ENCODE measurements around the gene AQP4. TPM values are rescaled to one million over a fixed set of nuclear protein-coding genes. Genes with fewer than 3 reads are reported as not detected.

Gene AQP4
- total RNA-seq, 1 donor = not detected

DNA sequence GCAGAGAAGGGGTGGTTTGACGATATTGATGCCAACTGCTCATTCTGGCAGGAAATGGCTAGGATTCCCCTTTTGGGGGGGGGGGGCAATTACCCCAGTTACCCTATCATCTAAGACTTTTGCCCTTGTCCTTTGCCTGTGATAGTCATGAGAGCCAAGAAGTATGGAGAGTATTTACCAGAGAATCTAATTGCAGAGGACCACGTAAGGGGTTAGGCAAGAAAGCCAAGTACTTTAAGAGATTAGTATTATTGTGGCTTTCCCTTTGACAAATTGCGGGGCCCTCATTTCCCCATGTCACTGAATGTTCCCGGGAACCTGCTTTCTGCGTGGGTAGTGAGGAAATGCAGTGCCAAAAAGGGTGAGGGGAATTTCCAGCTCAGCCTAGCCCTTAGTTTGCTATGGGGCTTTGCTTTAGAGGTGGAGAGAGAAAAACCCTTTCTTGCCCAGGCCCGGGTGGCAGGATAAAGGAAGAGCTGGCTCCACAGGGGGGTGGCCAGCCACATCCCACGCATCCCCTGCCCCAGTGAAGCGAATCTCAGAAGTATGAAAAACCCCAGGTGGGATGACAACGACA, 1.5 kb downstream of the AQP4 start:
- Histone ChIP-seq H3K4me3 (ENCODE audit: low read length) (no peak overlapping the region), H3K27me3 (ENCODE audit: insufficient read depth, low read length) (peaks cover 45% of the 10 kb centered on the region), H3K9me3 (ENCODE audit: low read depth, low read length) (no peaks in the 10 kb centered on the region), H3K4me1 (ENCODE audit: insufficient read depth, low read length) (no peaks in the 10 kb centered on the region)

DNA sequence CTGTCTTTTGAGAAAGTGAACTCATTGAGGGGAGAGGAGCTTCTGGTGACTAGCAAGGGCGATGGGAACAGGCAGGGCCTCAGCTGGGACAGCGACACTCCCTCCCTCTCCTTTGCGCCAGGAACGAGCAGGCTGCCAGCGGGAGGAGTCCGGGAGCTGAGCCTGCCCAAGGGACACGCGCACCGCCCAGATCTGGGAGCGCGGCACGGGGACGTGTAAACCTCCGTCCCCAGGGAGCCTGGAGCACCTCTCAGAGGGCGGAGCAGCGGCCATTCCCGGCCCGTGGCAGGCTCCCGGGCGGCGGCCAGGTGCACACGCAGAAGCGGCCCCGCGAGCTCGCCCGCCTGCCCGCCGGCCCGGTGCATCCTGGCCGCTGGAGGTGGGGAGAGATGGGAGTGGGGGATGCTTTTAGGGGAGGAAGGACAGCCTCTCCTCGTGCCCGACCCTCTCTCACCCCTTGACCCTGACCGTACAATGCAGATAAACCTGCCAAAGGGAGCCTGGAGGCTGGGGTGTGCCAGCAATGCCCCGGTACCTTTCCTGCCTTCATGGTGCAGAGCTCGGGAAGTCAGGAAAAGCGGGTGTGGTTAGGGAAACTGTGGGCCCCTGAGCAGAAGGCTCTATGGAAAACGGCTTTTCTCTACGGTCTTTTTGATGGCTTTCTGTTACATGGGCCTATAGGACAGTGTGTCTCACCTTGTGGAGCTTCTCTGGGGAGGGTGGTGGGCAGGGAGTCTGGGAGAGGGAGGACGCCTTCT, 2.2 kb downstream of the AQP4 start:
- peaks cover 45% of the 10 kb centered on the region for H3K27me3 ChIP-seq (ENCODE audit: insufficient read depth, low read length)
- H3K9me3 ChIP-seq (ENCODE audit: low read depth, low read length) = no peaks in the 10 kb centered on the region
- H3K4me3 ChIP-seq (ENCODE audit: low read length) = no peak overlapping the region
- no peaks in the 10 kb centered on the region for H3K4me1 ChIP-seq (ENCODE audit: insufficient read depth, low read length)

DNA sequence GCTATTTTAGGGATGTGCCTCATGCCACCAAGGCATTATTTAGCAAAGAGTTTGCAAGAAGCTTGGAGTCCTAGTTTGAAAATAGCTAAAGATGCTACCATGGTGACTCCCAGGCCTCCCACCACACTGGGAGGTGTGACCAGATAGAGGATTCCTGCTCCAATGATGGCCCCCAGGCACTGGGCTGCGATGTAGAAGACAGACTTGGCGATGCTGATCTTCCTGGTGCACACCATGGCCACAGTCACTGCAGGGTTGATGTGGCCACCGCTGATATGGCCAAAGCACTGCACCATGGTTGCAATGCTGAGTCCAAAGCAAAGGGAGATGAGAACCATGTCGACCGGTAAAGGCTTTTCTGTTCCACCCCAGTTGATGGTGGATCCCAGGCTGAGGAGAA, 3.4 kb downstream of the AQP4 start:
- no peak overlapping the region for H3K4me3 ChIP-seq (ENCODE audit: low read length)
- H3K4me1 ChIP-seq (ENCODE audit: insufficient read depth, low read length) = no peaks in the 10 kb centered on the region
- no peaks in the 10 kb centered on the region for H3K9me3 ChIP-seq (ENCODE audit: low read depth, low read length)
- H3K27me3 ChIP-seq (ENCODE audit: insufficient read depth, low read length) = peaks cover 45% of the 10 kb centered on the region

DNA sequence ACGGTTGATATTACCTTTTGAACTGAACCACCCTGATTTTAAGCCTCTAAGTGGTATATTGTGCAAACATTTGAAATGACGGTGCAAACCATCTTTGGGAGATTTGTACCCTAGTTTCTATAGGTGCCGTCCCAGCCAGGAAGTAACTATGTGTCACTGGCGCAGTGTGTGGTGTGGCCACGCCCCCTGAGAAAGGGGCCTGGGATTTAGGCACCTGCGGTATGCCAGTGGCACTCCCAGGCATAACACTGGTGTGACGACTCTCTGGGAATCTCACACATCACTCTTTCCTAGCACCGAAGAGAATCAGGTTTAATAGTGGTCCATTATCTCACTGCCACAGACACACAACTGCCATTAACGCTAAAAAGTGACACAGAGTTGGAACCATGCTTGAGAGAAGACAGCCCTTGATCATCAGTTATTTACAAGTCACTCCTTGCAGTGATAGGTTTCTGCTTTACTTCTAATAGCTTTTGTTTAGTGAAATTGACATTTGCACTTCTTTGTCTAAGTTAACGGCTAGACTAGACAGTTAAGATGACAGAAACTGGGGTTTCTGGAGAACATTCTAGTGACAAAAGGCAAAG, 11.1 kb downstream of the AQP4 start:
- Histone ChIP-seq H3K4me1 (ENCODE audit: insufficient read depth, low read length) (no peaks in the 10 kb centered on the region), H3K27me3 (ENCODE audit: insufficient read depth, low read length) (no peaks in the 10 kb centered on the region), H3K4me3 (ENCODE audit: low read length) (no peak overlapping the region), H3K9me3 (ENCODE audit: low read depth, low read length) (no peaks in the 10 kb centered on the region)

DNA sequence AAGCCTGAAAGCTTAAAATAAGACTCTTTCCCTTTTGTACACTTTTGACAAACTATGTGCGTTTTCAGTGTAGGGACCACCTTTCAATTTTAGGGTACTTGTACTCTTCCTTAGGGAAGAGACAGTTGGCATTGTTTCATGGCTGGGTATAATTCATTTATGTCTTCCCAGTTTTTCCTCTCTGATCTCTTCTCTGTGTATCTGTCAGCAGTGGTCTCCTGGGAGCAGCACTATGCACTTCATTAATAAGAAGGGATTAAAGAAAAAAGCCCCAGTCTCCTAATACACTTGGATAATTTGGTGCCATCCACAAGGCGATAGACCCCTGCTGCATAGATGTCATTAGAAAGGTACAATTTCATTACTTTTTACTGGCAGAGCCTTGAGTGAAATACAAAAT, 12.1 kb downstream of the AQP4 start:
- H3K4me3 ChIP-seq (ENCODE audit: low read length) = no peak overlapping the region
- H3K9me3 ChIP-seq (ENCODE audit: low read depth, low read length) = no peaks in the 10 kb centered on the region
- no peaks in the 10 kb centered on the region for H3K27me3 ChIP-seq (ENCODE audit: insufficient read depth, low read length)
- H3K4me1 ChIP-seq (ENCODE audit: insufficient read depth, low read length) = no peaks in the 10 kb centered on the region

DNA sequence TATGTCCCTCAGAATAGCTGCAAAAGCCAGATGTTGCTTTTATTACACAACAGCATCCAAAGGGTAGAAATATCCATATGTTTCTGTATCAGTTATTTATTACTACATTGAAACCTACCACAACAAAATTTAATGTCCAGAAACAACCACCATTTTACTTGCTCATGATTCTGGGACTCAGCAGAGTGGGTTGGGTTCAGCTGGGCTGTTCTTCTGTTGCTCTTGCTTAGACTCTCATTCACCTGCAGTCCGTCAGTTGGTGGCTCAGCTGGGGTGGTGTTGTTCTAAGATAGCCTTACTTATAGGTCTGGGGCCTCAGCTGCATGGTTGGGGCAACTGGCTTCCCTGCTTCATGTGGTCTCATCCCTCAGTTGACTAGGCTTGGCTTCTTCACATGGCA, 21.7 kb downstream of the AQP4 start:
- no peaks in the 10 kb centered on the region for H3K4me1 ChIP-seq (ENCODE audit: insufficient read depth, low read length)
- H3K4me3 ChIP-seq (ENCODE audit: low read length) = no peak overlapping the region
- H3K27me3 ChIP-seq (ENCODE audit: insufficient read depth, low read length) = no peaks in the 10 kb centered on the region
- H3K9me3 ChIP-seq (ENCODE audit: low read depth, low read length) = no peaks in the 10 kb centered on the region

DNA sequence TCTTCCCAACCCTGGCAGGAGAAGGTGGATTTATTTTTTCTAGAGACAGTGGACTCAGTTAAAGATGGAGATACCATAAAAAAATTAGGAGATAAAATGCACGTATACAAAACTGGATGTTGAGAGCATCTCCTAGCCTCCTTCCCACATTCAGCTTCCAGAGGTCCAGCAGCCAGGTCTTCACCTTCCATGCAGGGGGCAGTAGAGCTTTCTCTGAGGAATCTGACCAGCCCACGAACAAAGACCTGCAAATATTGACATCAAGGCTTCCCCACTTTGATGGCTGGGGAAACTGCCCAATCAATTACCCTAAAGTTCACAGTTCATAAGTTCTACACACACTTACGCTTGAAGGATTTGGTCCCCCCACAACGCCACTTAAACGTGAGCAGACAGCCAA, 24.5 kb downstream of the AQP4 start:
- no peaks in the 10 kb centered on the region for H3K4me1 ChIP-seq (ENCODE audit: insufficient read depth, low read length)
- H3K9me3 ChIP-seq (ENCODE audit: low read depth, low read length) = no peaks in the 10 kb centered on the region
- H3K27me3 ChIP-seq (ENCODE audit: insufficient read depth, low read length) = no peaks in the 10 kb centered on the region

DNA sequence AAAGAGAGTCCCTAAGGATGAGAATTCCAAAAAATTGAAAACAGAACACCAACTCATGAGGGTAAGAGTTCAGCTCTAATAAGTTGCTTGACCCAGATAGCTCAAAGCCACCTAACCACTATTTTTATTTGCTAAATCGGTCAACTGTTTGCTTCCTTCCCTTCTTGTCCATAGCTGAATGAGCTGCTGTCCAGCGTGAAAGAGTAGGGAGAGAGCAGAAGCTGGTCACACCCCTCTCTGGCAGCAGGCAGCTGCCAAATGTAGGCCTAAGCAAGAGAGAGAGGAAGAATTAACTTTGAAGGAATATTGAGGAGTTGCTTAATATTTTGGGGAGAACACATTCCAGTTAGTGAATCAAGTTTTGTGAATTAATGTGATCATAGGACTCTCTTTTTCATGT, 25.9 kb downstream of the AQP4 start:
- no peaks in the 10 kb centered on the region for H3K9me3 ChIP-seq (ENCODE audit: low read depth, low read length)
- no peak overlapping the region for H3K4me3 ChIP-seq (ENCODE audit: low read length)
- H3K27me3 ChIP-seq (ENCODE audit: insufficient read depth, low read length) = no peaks in the 10 kb centered on the region
- H3K4me1 ChIP-seq (ENCODE audit: insufficient read depth, low read length) = no peaks in the 10 kb centered on the region

More for the DNA sequence above, 24.5 kb downstream of the AQP4 start:
- H3K4me3 ChIP-seq (ENCODE audit: low read length) = no peak overlapping the region

DNA sequence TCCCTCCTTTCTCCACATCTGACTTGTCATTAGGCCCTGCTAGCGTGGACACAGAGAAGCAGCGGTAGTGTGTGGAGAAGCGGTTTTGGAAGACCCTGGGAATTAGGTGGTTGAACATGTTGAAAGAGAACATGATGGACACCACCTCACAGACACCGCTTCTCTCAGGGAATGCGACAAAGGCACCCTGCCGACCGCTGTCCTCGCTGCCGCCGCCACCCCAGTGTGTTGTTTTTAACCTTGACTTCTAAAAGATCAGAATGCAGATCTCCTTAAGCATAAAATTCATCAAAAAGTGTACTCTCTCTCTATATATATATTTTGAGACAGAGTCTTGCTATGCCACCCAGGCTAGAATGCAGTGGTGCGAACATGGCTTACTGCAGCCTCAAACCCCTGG, 33.2 kb downstream of the AQP4 start:
- Histone ChIP-seq H3K9me3 (ENCODE audit: low read depth, low read length) (no peaks in the 10 kb centered on the region), H3K27me3 (ENCODE audit: insufficient read depth, low read length) (no peaks in the 10 kb centered on the region), H3K4me3 (ENCODE audit: low read length) (no peak overlapping the region), H3K4me1 (ENCODE audit: insufficient read depth, low read length) (peaks cover 9% of the 10 kb centered on the region)

DNA sequence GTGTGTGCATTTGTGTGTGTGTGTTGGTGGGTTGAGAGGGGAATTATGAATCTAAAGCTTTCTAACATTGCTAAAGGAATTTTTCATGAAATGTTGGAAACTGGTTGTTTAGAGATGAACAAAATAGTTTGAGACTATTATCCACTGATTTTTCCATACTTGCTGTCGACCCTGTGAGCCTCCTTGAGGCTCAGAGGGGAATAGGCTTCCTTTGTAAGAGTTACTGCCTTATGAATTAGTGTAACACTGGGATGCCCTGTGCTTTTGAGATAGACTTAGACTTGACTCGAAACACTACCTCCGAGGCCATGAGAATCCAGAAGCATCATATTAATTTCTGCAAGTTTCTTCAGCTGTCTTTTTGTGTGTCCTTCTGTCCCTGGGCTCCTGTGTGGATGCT, 37.9 kb downstream of the AQP4 start:
- no peaks in the 10 kb centered on the region for H3K9me3 ChIP-seq (ENCODE audit: low read depth, low read length)
- no peak overlapping the region for H3K4me3 ChIP-seq (ENCODE audit: low read length)
- H3K27me3 ChIP-seq (ENCODE audit: insufficient read depth, low read length) = peaks cover 3% of the 10 kb centered on the region
- H3K4me1 ChIP-seq (ENCODE audit: insufficient read depth, low read length) = peaks cover 9% of the 10 kb centered on the region

DNA sequence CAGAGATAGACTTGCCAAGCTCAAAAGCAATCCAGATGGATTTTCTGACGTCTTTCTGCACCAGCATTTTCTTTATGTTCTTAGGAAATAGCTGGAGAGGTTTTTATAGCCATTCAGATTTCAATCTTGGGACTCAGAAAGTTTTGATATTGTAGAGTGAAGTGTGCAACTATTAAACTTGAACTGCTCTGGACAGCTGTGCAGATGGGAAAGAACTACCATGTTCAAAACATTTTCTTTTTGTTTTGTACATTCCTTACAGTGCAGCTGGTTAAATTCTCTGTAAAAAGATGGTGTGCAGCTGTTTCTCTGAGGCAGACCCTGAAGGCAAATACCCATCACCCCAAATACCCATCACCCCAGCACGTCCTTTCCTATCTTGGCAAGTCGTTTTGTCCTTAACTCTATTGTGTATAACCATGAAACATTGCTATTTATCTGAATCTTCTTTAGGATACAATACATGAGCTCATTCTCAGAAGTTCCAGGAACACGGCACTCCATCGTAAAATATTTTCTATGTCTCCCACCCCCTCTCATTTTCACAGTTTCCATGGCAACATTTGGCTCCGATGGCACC, 38.8 kb downstream of the AQP4 start:
- H3K9me3 ChIP-seq (ENCODE audit: low read depth, low read length) = no peaks in the 10 kb centered on the region
- no peak overlapping the region for H3K4me3 ChIP-seq (ENCODE audit: low read length)
- peaks cover 9% of the 10 kb centered on the region for H3K4me1 ChIP-seq (ENCODE audit: insufficient read depth, low read length)

DNA sequence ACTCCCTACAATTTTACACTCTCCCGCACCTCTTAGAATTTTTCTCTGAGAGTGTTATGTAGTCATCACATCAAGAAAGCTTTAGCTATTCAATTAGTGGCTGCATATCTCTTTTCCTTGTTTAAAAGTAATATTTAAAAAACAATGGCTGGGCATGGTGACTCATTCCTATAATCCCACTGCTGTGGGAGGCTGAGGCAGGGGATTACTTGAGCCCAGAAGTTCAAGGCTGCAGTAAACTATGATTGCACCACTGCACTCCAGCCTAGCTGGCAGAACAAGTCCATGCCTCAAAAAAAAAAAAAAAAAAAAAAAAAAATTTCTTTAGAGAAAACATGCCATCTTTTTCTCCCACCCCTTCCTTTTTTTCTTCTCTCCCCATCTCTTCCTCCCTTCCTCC, 44.3 kb downstream of the AQP4 start:
- no peaks in the 10 kb centered on the region for H3K4me1 ChIP-seq (ENCODE audit: insufficient read depth, low read length)
- H3K9me3 ChIP-seq (ENCODE audit: low read depth, low read length) = peaks cover 17% of the 10 kb centered on the region
- no peak overlapping the region for H3K4me3 ChIP-seq (ENCODE audit: low read length)
- no peaks in the 10 kb centered on the region for H3K27me3 ChIP-seq (ENCODE audit: insufficient read depth, low read length)

More for the DNA sequence above, 38.8 kb downstream of the AQP4 start:
- H3K27me3 ChIP-seq (ENCODE audit: insufficient read depth, low read length) = peaks cover 3% of the 10 kb centered on the region

DNA sequence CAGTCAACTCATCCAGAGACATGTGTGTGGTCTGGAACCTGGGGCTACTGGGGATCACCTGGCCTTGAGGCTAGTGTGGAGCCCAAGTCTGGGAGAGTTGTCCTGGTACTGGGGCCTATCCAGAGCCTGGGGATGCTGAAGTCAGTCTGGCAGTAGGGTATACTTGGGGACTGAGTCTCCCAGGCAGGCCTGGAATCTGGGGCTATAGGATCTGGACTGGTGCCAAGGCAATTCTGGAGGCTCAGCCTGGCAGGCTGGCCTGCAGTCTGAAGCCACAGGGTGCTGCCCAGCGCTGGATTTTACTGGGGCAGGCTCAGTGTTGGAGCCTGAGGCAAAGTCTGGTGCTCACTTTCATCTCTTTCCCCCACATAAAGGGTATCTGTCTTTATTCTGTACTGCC, 46.5 kb downstream of the AQP4 start:
- Histone ChIP-seq H3K4me1 (ENCODE audit: insufficient read depth, low read length) (no peaks in the 10 kb centered on the region), H3K4me3 (ENCODE audit: low read length) (no peak overlapping the region), H3K9me3 (ENCODE audit: low read depth, low read length) (peaks cover 17% of the 10 kb centered on the region), H3K27me3 (ENCODE audit: insufficient read depth, low read length) (no peaks in the 10 kb centered on the region)

DNA sequence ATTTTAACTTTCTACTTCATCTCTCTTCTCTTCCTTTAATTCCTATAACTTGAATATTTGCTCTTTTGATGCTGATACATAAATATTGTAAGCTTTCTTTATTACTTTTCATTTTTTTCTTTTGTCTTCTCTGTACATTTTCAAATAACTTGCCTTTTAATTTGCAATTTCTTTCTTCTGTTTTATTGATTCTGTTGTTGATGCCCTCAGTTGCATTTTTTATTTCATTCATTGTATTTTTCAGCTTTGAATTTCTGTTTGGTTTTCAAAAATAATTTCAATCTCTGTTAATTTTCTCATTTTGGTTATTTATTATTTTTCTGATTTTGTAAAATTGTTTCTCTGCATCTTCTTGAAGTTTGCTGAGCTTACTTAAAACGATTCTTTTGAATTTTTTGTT, 47.0 kb downstream of the AQP4 start:
- Histone ChIP-seq H3K27me3 (ENCODE audit: insufficient read depth, low read length) (no peaks in the 10 kb centered on the region), H3K9me3 (ENCODE audit: low read depth, low read length) (peaks cover 17% of the 10 kb centered on the region), H3K4me1 (ENCODE audit: insufficient read depth, low read length) (no peaks in the 10 kb centered on the region), H3K4me3 (ENCODE audit: low read length) (no peak overlapping the region)

DNA sequence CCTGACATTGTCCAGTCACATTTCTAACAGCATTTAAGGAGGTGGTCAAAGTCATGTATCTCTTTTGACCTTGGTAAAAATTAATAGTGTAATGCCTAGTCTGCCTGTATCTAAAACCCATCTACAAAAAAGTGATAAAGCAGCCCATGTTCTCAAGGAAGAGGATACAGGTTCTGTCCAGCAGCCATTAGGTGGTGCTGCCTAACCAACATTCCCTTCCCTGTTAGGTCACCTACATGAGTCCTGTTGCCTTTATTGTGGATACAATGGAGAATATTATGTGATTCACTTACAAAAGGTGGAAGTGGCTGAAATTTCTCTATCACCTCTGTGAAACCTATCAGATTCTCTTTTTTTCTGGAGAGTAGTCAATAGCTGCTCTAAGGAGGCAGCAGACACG, 52.5 kb downstream of the AQP4 start:
- Histone ChIP-seq H3K27me3 (ENCODE audit: insufficient read depth, low read length) (no peaks in the 10 kb centered on the region), H3K4me1 (ENCODE audit: insufficient read depth, low read length) (peaks cover 7% of the 10 kb centered on the region), H3K4me3 (ENCODE audit: low read length) (no peak overlapping the region), H3K9me3 (ENCODE audit: low read depth, low read length) (peaks cover 8% of the 10 kb centered on the region)

Data from mononuclear cell (primary cell).